ENCODE results near the gene RGSL1. TPM values are rescaled to one million over a fixed set of nuclear protein-coding genes. Genes with fewer than 3 reads are reported as not detected.
"Not testable (repeated sequence)": the region's sequence is repeated elsewhere in the genome, so short reads cannot be mapped to it uniquely, and the experiment has no call there.

The RGSL1 gene
- total RNA-seq, 5 donors from 2014 or later (not counting 1 experiment from before 2014, with no cell fraction given): not detected

DNA sequence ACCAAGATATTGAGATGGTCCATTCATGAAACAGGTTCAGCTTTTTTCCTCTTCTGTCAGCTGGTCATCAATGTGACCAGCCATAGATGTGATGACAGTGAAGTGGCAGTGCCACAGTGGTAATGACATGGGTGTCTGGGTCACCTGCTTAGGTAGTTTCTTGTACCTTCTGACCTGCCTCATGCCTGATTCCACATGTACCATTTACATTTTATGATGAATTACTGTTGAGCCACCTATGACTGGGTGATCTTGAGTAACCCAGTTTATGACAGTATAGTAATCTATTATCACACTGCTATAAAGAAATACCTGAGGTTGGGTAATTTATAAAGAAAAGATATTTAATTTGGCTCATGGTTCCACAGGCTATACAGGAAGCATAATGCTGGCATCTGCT lies 45.7 kb downstream of the RGSL1 start:
- Mint-ChIP-seq H3K27ac (no peak overlapping the region), H3K9me3 (no peaks in the 10 kb centered on the region), H3K4me1 (no peaks in the 10 kb centered on the region), H3K4me3 (no peak overlapping the region), H3K36me3 (no peaks in the 10 kb centered on the region), H3K27me3 (peaks cover 0 to 3% of the 10 kb centered on the region in 2 donors)
- DNase-seq (no peak), ATAC-seq (replicated peaks in 1 of 4) (no peak)
- Histone ChIP-seq H3K27ac (ENCODE audit: low read length) (no peak overlapping the region), H3K4me1 (ENCODE audit: control insufficient read depth in 1 of 2, extremely low read depth in 1 of 2, insufficient read depth in 2 of 2, low read length in 2 of 2) (no peaks in the 10 kb centered on the region), H3K9me3 (no peaks in the 10 kb centered on the region), H3K36me3 (ENCODE audit: control insufficient read depth in 2 of 2, extremely low read depth in 1 of 2, insufficient read depth in 1 of 2, low read length in 1 of 2) (no peaks in the 10 kb centered on the region), H3K4me3 (ENCODE audit: control insufficient read depth in 1 of 2, extremely low read depth in 1 of 2, low read length in 1 of 2) (no peak overlapping the region), H3K27me3 (replicated peaks in 1 of 2; ENCODE audit: control insufficient read depth in 2 of 2, extremely low read depth in 1 of 2, insufficient read depth in 2 of 2, low read length in 1 of 2) (no peaks in the 10 kb centered on the region)
- ChIA-PET POLR2A (no interaction called here), CTCF (no interaction called here)

GRCh38 chr1:182507685-182508084 lies 57.7 kb downstream of the RGSL1 start:
- no peak overlapping the region for H3K27ac Mint-ChIP-seq
- H3K4me3 Mint-ChIP-seq: no peak overlapping the region
- H3K9me3 ChIP-seq: no peaks in the 10 kb centered on the region
- peaks cover 0 to 8% of the 10 kb centered on the region in 2 experiments for H3K27me3 ChIP-seq (replicated peaks in 1 of 2; ENCODE audit: control insufficient read depth in 2 of 2, extremely low read depth in 1 of 2, insufficient read depth in 2 of 2, low read length in 1 of 2)
- no peak for ATAC-seq (replicated peaks in 1 of 4)
- peaks cover 7 to 12% of the 10 kb centered on the region in 2 donors for H3K27me3 Mint-ChIP-seq
- ChIA-PET CTCF (no interaction called here), POLR2A (no interaction called here)
- no peak overlapping the region for H3K4me3 ChIP-seq (ENCODE audit: control insufficient read depth in 1 of 2, extremely low read depth in 1 of 2, low read length in 1 of 2)
- H3K36me3 Mint-ChIP-seq: no peaks in the 10 kb centered on the region
- no peak for DNase-seq
- H3K27ac ChIP-seq (ENCODE audit: low read length): no peak overlapping the region
- no peaks in the 10 kb centered on the region for H3K4me1 ChIP-seq (ENCODE audit: control insufficient read depth in 1 of 2, extremely low read depth in 1 of 2, insufficient read depth in 2 of 2, low read length in 2 of 2)
- no peaks in the 10 kb centered on the region for H3K36me3 ChIP-seq (ENCODE audit: control insufficient read depth in 2 of 2, extremely low read depth in 1 of 2, insufficient read depth in 1 of 2, low read length in 1 of 2)
- H3K4me1 Mint-ChIP-seq: no peaks in the 10 kb centered on the region
- no CpG with 5 or more reads among the region's 3 CpGs for WGBS (ENCODE audit: insufficient coverage)
- H3K9me3 Mint-ChIP-seq: peaks cover 3 to 12% (median 3%) of the 10 kb centered on the region in 3 donors

GRCh38 chr1:182515556-182515955 lies 65.6 kb downstream of the RGSL1 start:
- peaks cover 0 to 13% of the 10 kb centered on the region in 2 experiments for H3K27me3 ChIP-seq (replicated peaks in 1 of 2; ENCODE audit: control insufficient read depth in 2 of 2, extremely low read depth in 1 of 2, insufficient read depth in 2 of 2, low read length in 1 of 2)
- Mint-ChIP-seq H3K9me3 (peaks cover 10 to 16% (median 16%) of the 10 kb centered on the region in 3 donors), H3K36me3 (no peaks in the 10 kb centered on the region), H3K4me3 (no peak overlapping the region), H3K27me3 (peaks cover 13 to 24% of the 10 kb centered on the region in 2 donors), H3K4me1 (no peaks in the 10 kb centered on the region), H3K27ac (no peak overlapping the region)
- CTCF ChIA-PET: no interaction called here
- no peak overlapping the region for H3K27ac ChIP-seq (ENCODE audit: low read length)
- no peak for DNase-seq
- no peaks in the 10 kb centered on the region for H3K4me1 ChIP-seq (ENCODE audit: control insufficient read depth in 1 of 2, extremely low read depth in 1 of 2, insufficient read depth in 2 of 2, low read length in 2 of 2)
- H3K4me3 ChIP-seq (ENCODE audit: control insufficient read depth in 1 of 2, extremely low read depth in 1 of 2, low read length in 1 of 2): no peak overlapping the region
- 89% methylated on average over 10 of the region's 17 CpGs for WGBS (ENCODE audit: insufficient coverage)
- no peaks in the 10 kb centered on the region for H3K9me3 ChIP-seq
- no peaks in the 10 kb centered on the region for H3K36me3 ChIP-seq (ENCODE audit: control insufficient read depth in 2 of 2, extremely low read depth in 1 of 2, insufficient read depth in 1 of 2, low read length in 1 of 2)
- no peak for ATAC-seq (replicated peaks in 1 of 4)
- POLR2A ChIA-PET: no interaction called here

- Histone ChIP-seq H3K27me3 (replicated peaks in 1 of 2; ENCODE audit: control insufficient read depth in 2 of 2, extremely low read depth in 1 of 2, insufficient read depth in 2 of 2, low read length in 1 of 2) (peaks cover 0 to 4% of the 10 kb centered on the region in 2 experiments), H3K36me3 (ENCODE audit: control insufficient read depth in 2 of 2, extremely low read depth in 1 of 2, insufficient read depth in 1 of 2, low read length in 1 of 2) (no peaks in the 10 kb centered on the region), H3K9me3 (no peaks in the 10 kb centered on the region), H3K27ac (ENCODE audit: low read length) (no peak overlapping the region), H3K4me1 (ENCODE audit: control insufficient read depth in 1 of 2, extremely low read depth in 1 of 2, insufficient read depth in 2 of 2, low read length in 2 of 2) (no peaks in the 10 kb centered on the region), H3K4me3 (ENCODE audit: control insufficient read depth in 1 of 2, extremely low read depth in 1 of 2, low read length in 1 of 2) (no peak overlapping the region)
- Mint-ChIP-seq H3K27me3 (peaks cover 22 to 26% of the 10 kb centered on the region in 2 donors), H3K9me3 (peaks cover 21 to 40% (median 30%) of the 10 kb centered on the region in 3 donors), H3K4me3 (no peak overlapping the region), H3K36me3 (no peaks in the 10 kb centered on the region), H3K4me1 (no peaks in the 10 kb centered on the region), H3K27ac (no peak overlapping the region)
- DNase-seq (no peak), ATAC-seq (replicated peaks in 1 of 4) (no peak)
- ChIA-PET CTCF (no interaction called here), POLR2A (no interaction called here)
Measured at GRCh38 chr1:182520736-182521135, 70.8 kb downstream of the RGSL1 start.

- Mint-ChIP-seq H3K27me3 (peaks cover 28 to 31% of the 10 kb centered on the region in 2 donors), H3K27ac (no peak overlapping the region)
Measured at GRCh38 chr1:182525342-182525741, 75.4 kb downstream of the RGSL1 start.

DNA sequence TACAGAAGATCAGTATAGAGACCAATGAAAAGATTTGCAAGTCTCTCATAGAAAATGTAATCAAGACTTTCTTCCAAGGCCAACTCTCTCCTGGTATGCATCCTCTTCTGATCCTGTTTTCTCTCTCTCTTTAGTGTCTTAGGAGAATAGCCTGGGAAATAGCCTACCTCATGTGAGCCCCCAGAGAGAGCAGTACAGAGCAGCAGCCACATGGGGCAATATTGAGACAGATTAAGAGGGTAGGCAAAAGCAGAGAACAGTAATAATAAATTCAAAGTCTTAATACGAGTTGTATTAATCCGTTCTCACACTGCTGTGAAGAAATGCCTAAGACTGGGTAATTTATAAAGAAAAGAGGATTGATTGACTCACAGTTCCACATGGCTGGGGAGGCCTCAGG lies 77.7 kb downstream of the RGSL1 start:
- Mint-ChIP-seq H3K27me3 (peaks cover 16 to 33% of the 10 kb centered on the region in 2 donors), H3K4me1 (no peaks in the 10 kb centered on the region), H3K36me3 (peaks cover 8% of the 10 kb centered on the region), H3K4me3 (no peak overlapping the region), H3K9me3 (peaks cover 24 to 43% (median 32%) of the 10 kb centered on the region in 3 donors), H3K27ac (no peak overlapping the region)
- WGBS (ENCODE audit: insufficient coverage): 94% methylated on average over 2 of the region's 2 CpGs
- DNase-seq (no peak), ATAC-seq (replicated peaks in 1 of 4) (no peak)
- ChIA-PET POLR2A (no interaction called here), CTCF (no interaction called here)
- Histone ChIP-seq H3K4me3 (ENCODE audit: control insufficient read depth in 1 of 2, extremely low read depth in 1 of 2, low read length in 1 of 2) (no peak overlapping the region), H3K4me1 (ENCODE audit: control insufficient read depth in 1 of 2, extremely low read depth in 1 of 2, insufficient read depth in 2 of 2, low read length in 2 of 2) (no peaks in the 10 kb centered on the region), H3K36me3 (ENCODE audit: control insufficient read depth in 2 of 2, extremely low read depth in 1 of 2, insufficient read depth in 1 of 2, low read length in 1 of 2) (no peaks in the 10 kb centered on the region), H3K9me3 (no peaks in the 10 kb centered on the region), H3K27me3 (replicated peaks in 1 of 2; ENCODE audit: control insufficient read depth in 2 of 2, extremely low read depth in 1 of 2, insufficient read depth in 2 of 2, low read length in 1 of 2) (no peaks in the 10 kb centered on the region), H3K27ac (ENCODE audit: low read length) (no peak overlapping the region)

More at GRCh38 chr1:182525342-182525741, 75.4 kb downstream of the RGSL1 start:
- ChIA-PET CTCF (no interaction called here), POLR2A (no interaction called here)
- DNase-seq: no peak
- Histone ChIP-seq H3K4me3 (ENCODE audit: control insufficient read depth in 1 of 2, extremely low read depth in 1 of 2, low read length in 1 of 2) (no peak overlapping the region), H3K4me1 (ENCODE audit: control insufficient read depth in 1 of 2, extremely low read depth in 1 of 2, insufficient read depth in 2 of 2, low read length in 2 of 2) (no peaks in the 10 kb centered on the region), H3K27me3 (replicated peaks in 1 of 2; ENCODE audit: control insufficient read depth in 2 of 2, extremely low read depth in 1 of 2, insufficient read depth in 2 of 2, low read length in 1 of 2) (peaks cover 0 to 4% of the 10 kb centered on the region in 2 experiments), H3K36me3 (ENCODE audit: control insufficient read depth in 2 of 2, extremely low read depth in 1 of 2, insufficient read depth in 1 of 2, low read length in 1 of 2) (no peaks in the 10 kb centered on the region), H3K27ac (ENCODE audit: low read length) (no peak overlapping the region), H3K9me3 (no peaks in the 10 kb centered on the region)
- H3K4me3 Mint-ChIP-seq: no peak overlapping the region
- no peaks in the 10 kb centered on the region for H3K4me1 Mint-ChIP-seq
- H3K9me3 Mint-ChIP-seq: peaks cover 24 to 43% (median 32%) of the 10 kb centered on the region in 3 donors
- peaks cover 8% of the 10 kb centered on the region for H3K36me3 Mint-ChIP-seq
- ATAC-seq (replicated peaks in 1 of 4): no peak

DNA sequence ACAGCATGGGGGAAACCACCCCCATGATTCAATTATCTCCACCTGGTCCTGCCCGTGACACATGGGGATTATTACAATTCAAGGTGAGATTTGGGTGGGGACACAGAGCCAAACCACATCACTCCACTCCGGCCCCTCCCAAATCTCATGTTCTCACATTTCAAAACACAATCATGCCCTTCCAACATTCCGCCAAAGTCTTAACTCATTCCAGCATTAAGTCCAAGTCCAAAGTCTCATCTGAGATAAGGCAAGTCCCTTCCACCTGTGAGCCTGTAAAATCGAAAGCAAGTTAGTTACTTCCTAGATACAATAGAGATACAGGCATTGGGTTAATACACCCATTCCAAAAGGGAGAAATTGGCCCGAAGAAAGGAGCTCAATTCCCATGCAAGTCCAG lies 78.3 kb downstream of the RGSL1 start:
- DNase-seq; H3K36me3 ChIP-seq (ENCODE audit: control insufficient read depth in 2 of 2, extremely low read depth in 1 of 2, insufficient read depth in 1 of 2, low read length in 1 of 2); POLR2A ChIA-PET; H3K4me3 ChIP-seq (ENCODE audit: control insufficient read depth in 1 of 2, extremely low read depth in 1 of 2, low read length in 1 of 2); H3K36me3 Mint-ChIP-seq; H3K4me3 Mint-ChIP-seq; H3K27ac Mint-ChIP-seq; CTCF ChIA-PET; H3K27ac ChIP-seq (ENCODE audit: low read length); H3K4me1 ChIP-seq (ENCODE audit: control insufficient read depth in 1 of 2, extremely low read depth in 1 of 2, insufficient read depth in 2 of 2, low read length in 2 of 2); ATAC-seq (replicated peaks in 1 of 4); H3K9me3 ChIP-seq; H3K4me1 Mint-ChIP-seq; H3K27me3 ChIP-seq (replicated peaks in 1 of 2; ENCODE audit: control insufficient read depth in 2 of 2, extremely low read depth in 1 of 2, insufficient read depth in 2 of 2, low read length in 1 of 2): not testable (repeated sequence)
- Mint-ChIP-seq H3K27me3 (peaks cover 15 to 31% of the 10 kb centered on the region in 2 donors), H3K9me3 (peaks cover 24 to 42% (median 31%) of the 10 kb centered on the region in 3 donors)
- whole genome bisulfite sequencing (ENCODE audit: insufficient coverage): 80% methylated on average over 3 of the region's 5 CpGs
